ENCODE measurements around the gene IRF2.
"Not testable (repeated sequence)": the region's sequence is repeated elsewhere in the genome, so short reads cannot be mapped to it uniquely, and the experiment has no call there.

Gene IRF2

GRCh38 chr4:184385705-184386141 is 88.6 kb downstream of the IRF2 start:
- DNase-seq: no peak

GRCh38 chr4:184384810-184385557 is 89.4 kb downstream of the IRF2 start:
- no peak for DNase-seq

GRCh38 chr4:184384056-184384809 is 90.1 kb downstream of the IRF2 start:
- DNase-seq: no peak

GRCh38 chr4:184383497-184384055 is 90.8 kb downstream of the IRF2 start:
- no peak for DNase-seq

GRCh38 chr4:184382189-184382846 is 92.0 kb downstream of the IRF2 start:
- DNase-seq: no peak

- no peak for DNase-seq
Measured at GRCh38 chr4:184380707-184381106, 93.6 kb downstream of the IRF2 start.

- DNase-seq: not testable (repeated sequence)
Measured at GRCh38 chr4:184380214-184380613, 94.1 kb downstream of the IRF2 start.

- no peak for DNase-seq
Measured at GRCh38 chr4:184376923-184377322, 97.4 kb downstream of the IRF2 start.

GRCh38 chr4:184376126-184376838 is 98.1 kb downstream of the IRF2 start:
- no peak for DNase-seq

- not testable (repeated sequence) for DNase-seq
Measured at GRCh38 chr4:184375623-184376022, 98.7 kb downstream of the IRF2 start.

- no peak for DNase-seq
Measured at GRCh38 chr4:184375027-184375426, 99.3 kb downstream of the IRF2 start.

- DNase-seq: no peak
Measured at GRCh38 chr4:184373886-184374405, 100.4 kb downstream of the IRF2 start.

- no peak for DNase-seq
Measured at GRCh38 chr4:184371390-184371787, 103.0 kb downstream of the IRF2 start.

GRCh38 chr4:184370711-184371389 is 103.5 kb downstream of the IRF2 start:
- no peak for DNase-seq

GRCh38 chr4:184369871-184370270 is 104.5 kb downstream of the IRF2 start:
- no peak for DNase-seq

- DNase-seq: no peak
Measured at GRCh38 chr4:184368731-184369130, 105.6 kb downstream of the IRF2 start.

GRCh38 chr4:184368290-184368689 is 106.1 kb downstream of the IRF2 start:
- DNase-seq: no peak

- no peak for DNase-seq
Measured at GRCh38 chr4:184364100-184364921, 110.0 kb downstream of the IRF2 start.

GRCh38 chr4:184363258-184363657 is 111.1 kb downstream of the IRF2 start:
- DNase-seq: no peak

GRCh38 chr4:184362396-184362795 is 112.0 kb downstream of the IRF2 start:
- DNase-seq: no peak

GRCh38 chr4:184361443-184361842 is 112.9 kb downstream of the IRF2 start:
- no peak for DNase-seq
